Stomach (tissue), 4 donors: Measurements from ENCODE around the gene DRAM1.

Experiments
- POLR2A ChIP-seq, 4 donors: fragments of 450-650 bp; IDR thresholded peaks; one replicate each; pipeline ENCODE4 v1.6.1; 2016; ENCODE audit warnings: antibody characterized with exemption in 4 of 4, control low read depth in 2 of 4, mild to moderate bottlenecking in 1 of 4, moderate library complexity in 1 of 4
- POLR2AphosphoS5 ChIP-seq, 3 donors: sonication (generic); formaldehyde crosslinking; IDR thresholded peaks; one replicate each; pipeline ENCODE4 v1.6.1; 2016; ENCODE audit warnings: antibody characterized with exemption in 3 of 3
- TF ChIP-seq, protein P1 (sequence below), 7 experiments: fragments of 450-650 bp in 4 of 7; fragments of 200-600 bp in 3 of 7; sonication (generic) in 3 of 7; IDR thresholded peaks; one replicate each; pipeline ENCODE4 v1.5.1; 2016 to 2019; ENCODE audit warnings: antibody characterized with exemption in 7 of 7, control low read depth in 2 of 7, mild to moderate bottlenecking in 1 of 7

- TF ChIP-seq, protein P1, sequence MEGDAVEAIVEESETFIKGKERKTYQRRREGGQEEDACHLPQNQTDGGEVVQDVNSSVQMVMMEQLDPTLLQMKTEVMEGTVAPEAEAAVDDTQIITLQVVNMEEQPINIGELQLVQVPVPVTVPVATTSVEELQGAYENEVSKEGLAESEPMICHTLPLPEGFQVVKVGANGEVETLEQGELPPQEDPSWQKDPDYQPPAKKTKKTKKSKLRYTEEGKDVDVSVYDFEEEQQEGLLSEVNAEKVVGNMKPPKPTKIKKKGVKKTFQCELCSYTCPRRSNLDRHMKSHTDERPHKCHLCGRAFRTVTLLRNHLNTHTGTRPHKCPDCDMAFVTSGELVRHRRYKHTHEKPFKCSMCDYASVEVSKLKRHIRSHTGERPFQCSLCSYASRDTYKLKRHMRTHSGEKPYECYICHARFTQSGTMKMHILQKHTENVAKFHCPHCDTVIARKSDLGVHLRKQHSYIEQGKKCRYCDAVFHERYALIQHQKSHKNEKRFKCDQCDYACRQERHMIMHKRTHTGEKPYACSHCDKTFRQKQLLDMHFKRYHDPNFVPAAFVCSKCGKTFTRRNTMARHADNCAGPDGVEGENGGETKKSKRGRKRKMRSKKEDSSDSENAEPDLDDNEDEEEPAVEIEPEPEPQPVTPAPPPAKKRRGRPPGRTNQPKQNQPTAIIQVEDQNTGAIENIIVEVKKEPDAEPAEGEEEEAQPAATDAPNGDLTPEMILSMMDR (IDR thresholded peaks at IDR 0.05), result no peak
- no peak for TF ChIP-seq POLR2AphosphoS5 (IDR thresholded peaks at IDR 0.05)
- no peak for TF ChIP-seq POLR2A (IDR thresholded peaks at IDR 0.05)
These were observed 68.8 kb downstream of the DRAM1 start for GRCh38 chr12:101946233-101946611.
